H1 (cell line): ENCODE measurements around the gene RABGGTA. TPM values are rescaled to one million over a fixed set of nuclear protein-coding genes. Genes with fewer than 3 reads are reported as not detected.

Source experiments
- CTCF ChIA-PET: fragments of 300-600 bp; sonication (Branson Sonifier 250); formaldehyde crosslinking; loops from one replicate; lab custom pipeline; 2021; ENCODE audit not compliant: partially characterized antibody; lab: Charles Lee
- POLR2A ChIA-PET: fragments of 300-600 bp; sonication (Branson Sonifier 250); formaldehyde crosslinking; loops from one replicate; lab custom pipeline; 2021; ENCODE audit warnings: inconsistent platforms; ENCODE audit not compliant: partially characterized antibody; lab: Charles Lee
- DNase-seq, 2 experiments: peaks; one replicate each; pipeline versions ENCODE4 v3.0.0 to v3.0.0-alpha.2; 2010 to 2022; ENCODE audit warnings: low spot score in 2 of 2, low read depth in 1 of 2, mixed read lengths in 1 of 2
- FAIRE-seq: peaks from 2 replicates; lab custom pipeline; 2011; peaks lifted over from hg19 to GRCh38; lab: Jason Lieb, UNC
- H2AFZ ChIP-seq: 2 replicates; pipeline ENCODE4 v1.8.1; 2012; ENCODE audit warnings: low read length, inconsistent platforms
- H2AK5ac ChIP-seq: 2 replicates; pipeline ENCODE4 v1.6.1; 2013; ENCODE audit warnings: low read depth, low read length
- H2BK120ac ChIP-seq: replicated peaks from 2 replicates; pipeline ENCODE3; 2013; ENCODE audit warnings: low read depth, low read length, inconsistent platforms
- H2BK12ac ChIP-seq: 2 replicates; pipeline ENCODE4 v1.6.1; 2013; ENCODE audit warnings: low read depth, low read length
- H2BK15ac ChIP-seq: 2 replicates; pipeline ENCODE4 v1.6.1; 2013; ENCODE audit warnings: low read length
- H2BK20ac ChIP-seq: 2 replicates; pipeline ENCODE4 v1.6.1; 2013; ENCODE audit warnings: low read length
- H2BK5ac ChIP-seq: 2 replicates; pipeline ENCODE4 v1.6.1; 2013; ENCODE audit warnings: low read depth, low read length
- H3K14ac ChIP-seq: 2 replicates; pipeline ENCODE4 v1.6.1; 2013; ENCODE audit warnings: inconsistent platforms; ENCODE audit not compliant: insufficient read length
- H3K18ac ChIP-seq: 2 replicates; pipeline ENCODE4 v1.6.1; 2013; ENCODE audit warnings: low read length; ENCODE audit errors: extremely low read depth
- H3K23ac ChIP-seq: 2 replicates; pipeline ENCODE4 v1.6.1; 2013; ENCODE audit warnings: inconsistent platforms; ENCODE audit not compliant: insufficient read length
- H3K23me2 ChIP-seq: 2 replicates; pipeline ENCODE4 v1.6.1; 2013; ENCODE audit warnings: low read depth, low read length
- H3K27ac ChIP-seq: 2 replicates; pipeline ENCODE4 v1.6.1; 2011; ENCODE audit warnings: low read depth, low read length, inconsistent platforms
- H3K27me3 ChIP-seq, 4 experiments: replicated peaks in 1 of 4; 1 replicate in 1 of 4; 2 replicates in 3 of 4; pipeline versions ENCODE4 v1.6.1 to v1.8.1; 2011 to 2013; ENCODE audit warnings: low read length in 3 of 4, mild to moderate bottlenecking in 3 of 4, inconsistent platforms in 2 of 4, mixed read lengths in 2 of 4, moderate library complexity in 1 of 4; ENCODE audit not compliant: control insufficient read depth in 3 of 4, insufficient read depth in 3 of 4; ENCODE audit errors: extremely low read depth in 1 of 4
- H3K36me3 ChIP-seq, 4 experiments: 2 replicates each; pipeline versions ENCODE4 v1.6.1 to v1.8.1; 2011 to 2013; ENCODE audit warnings: mild to moderate bottlenecking in 4 of 4, low read length in 3 of 4, moderate library complexity in 2 of 4, control low read depth in 1 of 4, inconsistent platforms in 1 of 4; ENCODE audit not compliant: insufficient read depth in 4 of 4, control insufficient read depth in 2 of 4
- H3K4ac ChIP-seq: replicated peaks from 2 replicates; pipeline ENCODE3; 2013; ENCODE audit warnings: low read length, low read depth, mixed read lengths, inconsistent platforms; ENCODE audit not compliant: insufficient read length
- H3K4me1 ChIP-seq, 4 experiments: replicated peaks in 1 of 4; 1 replicate in 1 of 4; 2 replicates in 3 of 4; pipeline versions ENCODE4 v1.6.1 to v1.8.1; 2011 to 2013; ENCODE audit warnings: low read length in 3 of 4, inconsistent platforms in 2 of 4, mixed read lengths in 1 of 4; ENCODE audit not compliant: insufficient read depth in 4 of 4, control insufficient read depth in 3 of 4
- H3K4me2 ChIP-seq, 2 experiments: 2 replicates each; pipeline versions ENCODE4 v1.6.1 to v1.8.1; 2011 to 2013; ENCODE audit warnings: low read depth in 2 of 2, low read length in 2 of 2, control low read depth in 1 of 2, inconsistent platforms in 1 of 2, mild to moderate bottlenecking in 1 of 2; ENCODE audit not compliant: insufficient read depth in 1 of 2
- H3K4me3 ChIP-seq, 4 experiments: fragments of 200-600, 300-600 bp in 1 of 4; sonication (generic), shearing (Covaris generic), sonication (Bioruptor Twin) in 1 of 4; 2 replicates each; pipeline versions ENCODE4 v1.5.1 to v1.8.1; 2011 to 2016; ENCODE audit warnings: low read length in 4 of 4, low read depth in 3 of 4, control low read depth in 2 of 4, inconsistent platforms in 2 of 4, mild to moderate bottlenecking in 2 of 4, mixed read lengths in 1 of 4, moderate library complexity in 1 of 4; ENCODE audit not compliant: insufficient read depth in 2 of 4; ENCODE audit errors: extremely low read depth in 1 of 4
- H3K56ac ChIP-seq: replicated peaks from 2 replicates; pipeline ENCODE3; 2013; ENCODE audit warnings: low read depth, mild to moderate bottlenecking, mixed read lengths, low read length, inconsistent platforms; ENCODE audit not compliant: insufficient read length
- H3K79me1 ChIP-seq: 2 replicates; pipeline ENCODE4 v1.6.1; 2013; ENCODE audit warnings: low read depth, low read length, control low read depth
- H3K79me2 ChIP-seq, 2 experiments: 2 replicates each; pipeline versions ENCODE4 v1.6.1 to v1.8.1; 2012 to 2013; ENCODE audit warnings: low read length in 2 of 2, mild to moderate bottlenecking in 2 of 2, inconsistent platforms in 1 of 2; ENCODE audit not compliant: insufficient read depth in 2 of 2, control insufficient read depth in 1 of 2
- H3K9ac ChIP-seq, 4 experiments: replicated peaks in 1 of 4; 1 replicate in 1 of 4; 2 replicates in 3 of 4; pipeline versions ENCODE4 v1.6.1 to v1.8.1; 2011 to 2013; ENCODE audit warnings: low read depth in 3 of 4, low read length in 3 of 4, control low read depth in 2 of 4, mild to moderate bottlenecking in 2 of 4, moderate library complexity in 2 of 4, inconsistent platforms in 1 of 4; ENCODE audit errors: extremely low read depth in 1 of 4
- H3K9me3 ChIP-seq, 2 experiments: 2 replicates each; pipeline versions ENCODE4 v1.6.1 to v1.8.1; 2012 to 2013; ENCODE audit warnings: mild to moderate bottlenecking in 2 of 2, moderate library complexity in 2 of 2, control low read depth in 1 of 2, inconsistent platforms in 1 of 2, low read depth in 1 of 2, low read length in 1 of 2, mixed read lengths in 1 of 2; ENCODE audit not compliant: insufficient read depth in 2 of 2
- H4K20me1 ChIP-seq, 2 experiments: replicated peaks in 1 of 2; 2 replicates each; pipeline versions ENCODE3 to v1.8.1; 2011 to 2013; ENCODE audit warnings: inconsistent platforms in 2 of 2, low read length in 2 of 2, mild to moderate bottlenecking in 1 of 2; ENCODE audit not compliant: insufficient read depth in 2 of 2, control insufficient read depth in 1 of 2
- H4K5ac ChIP-seq: 2 replicates; pipeline ENCODE4 v1.6.1; 2013; ENCODE audit warnings: low read length, low read depth, mixed read lengths, inconsistent platforms; ENCODE audit not compliant: insufficient read length
- H4K8ac ChIP-seq: 2 replicates; pipeline ENCODE4 v1.8.0; 2013; ENCODE audit warnings: mild to moderate bottlenecking, moderate library complexity, low read length, inconsistent platforms; ENCODE audit not compliant: insufficient read depth; ENCODE audit errors: extremely low read depth
- H4K91ac ChIP-seq: replicated peaks from 2 replicates; pipeline ENCODE3; 2013; ENCODE audit warnings: low read length, mixed read lengths, inconsistent platforms; ENCODE audit not compliant: insufficient read length
- GABPA ChIP-seq: IDR thresholded peaks from 2 replicates; pipeline ENCODE4 v1.6.1; 2011; ENCODE audit warnings: mild to moderate bottlenecking, low read length, moderate library complexity, borderline replicate concordance; ENCODE audit not compliant: insufficient read depth
- WGBS, 2 experiments: shearing (Covaris generic) in 1 of 2; methylation state at CpG; one replicate each; pipeline versions ENCODE4 v1.1.6 to v1.1.7; 2013 to 2015; ENCODE audit warnings: low lambda C conversion rate in 2 of 2, mixed read lengths in 2 of 2, inconsistent platforms in 1 of 2, low coverage in 1 of 2, missing lambda C conversion rate in 1 of 2; ENCODE audit not compliant: insufficient replicate concordance in 2 of 2, insufficient coverage in 1 of 2, insufficient read length in 1 of 2; ENCODE audit errors: extremely low coverage in 1 of 2, missing lambda C conversion rate in 1 of 2; 5-methylcytosine and 5-hydroxymethylcytosine counted together
- polyA plus RNA-seq, 7 experiments: library from polyadenylated mRNA; depleted of rRNA in 3 of 7; stranded (reverse) in 5 of 7; unstranded in 2 of 7; fragments of >200 nt in 5 of 7; fragments of 200-250 nt in 2 of 7; gene quantifications; 1 replicate in 5 of 7; 2 replicates in 1 of 7; 4 replicates in 1 of 7; pipeline versions ENCODE4 v1.2.1 to v1.2.3, GENCODE V29; 2011 to 2013; ENCODE audit warnings: missing spikeins in 2 of 7, mixed read lengths in 2 of 7
- total RNA-seq: library from RNA; stranded (reverse); fragmentation: NEBNext Ultra II Directional; extraction: Animal tissue kit (Norgen Biotek cat#: 25700); gene quantifications from 2 replicates; pipeline ENCODE4 v1.2.1, GENCODE V29; 2021

The RABGGTA gene
- total and polyA plus RNA-seq, 2 of the 8 experiments (the other 6 are each of a cell fraction or from before 2014, with no cell fraction given): 16.0 to 49.8 TPM

GRCh38 chr14:24255931-24256711, 15.3 kb downstream of the RABGGTA start:
- H2BK15ac ChIP-seq: no peak overlapping the region
- WGBS, 2 experiments: 82% methylated on average over 12 of the region's 12 CpGs; no CpG with 5 or more reads in 1 of the 2 experiments
- H4K8ac ChIP-seq: no peak overlapping the region
- H2BK120ac ChIP-seq: no peak overlapping the region
- no peak overlapping the region for H4K5ac ChIP-seq
- no peaks in the 10 kb centered on the region; a peak in 1 of 7 replicates for H3K4me1 ChIP-seq
- H3K27ac ChIP-seq: no peak overlapping the region
- no peak overlapping the region for H3K4me3 ChIP-seq
- H3K4ac ChIP-seq: no peak overlapping the region
- no peaks in the 10 kb centered on the region for H3K23me2 ChIP-seq
- H3K79me1 ChIP-seq: no peaks in the 10 kb centered on the region
- H3K27me3 ChIP-seq: no peaks in the 10 kb centered on the region; a peak in 1 of 7 replicates
- H4K91ac ChIP-seq: no peak overlapping the region
- H3K4me2 ChIP-seq: no peak overlapping the region
- peaks cover 0 to 2% of the 10 kb centered on the region in 2 experiments for H4K20me1 ChIP-seq
- no peak for FAIRE-seq
- H3K18ac ChIP-seq: no peak overlapping the region
- ChIA-PET POLR2A (interaction anchor here (0.6 to 2.7 kb wide), 5 partner anchors 10 to 1094 kb away, joined by 3 to 10 read pairs (median 4); partner anchors contain the start of gene RABGGTA), CTCF (interaction anchor here (0.6 to 6.0 kb wide), 9 partner anchors 8 to 145 kb away, joined by 3 to 63 read pairs (median 3); partner anchors contain the start of genes DHRS1, NOP9, RABGGTA and TINF2)
- no peak overlapping the region for H3K23ac ChIP-seq
- H2BK5ac ChIP-seq: no peak overlapping the region
- H3K56ac ChIP-seq: no peak overlapping the region
- no peaks in the 10 kb centered on the region for H3K9me3 ChIP-seq
- H3K79me2 ChIP-seq: no peaks in the 10 kb centered on the region
- H2AFZ ChIP-seq: no peak overlapping the region
- DNase-seq: no peak
- no peaks in the 10 kb centered on the region for H3K36me3 ChIP-seq
- H3K9ac ChIP-seq: no peak overlapping the region
- H2AK5ac ChIP-seq: no peak overlapping the region
- H2BK20ac ChIP-seq: no peak overlapping the region
- no peak overlapping the region for H2BK12ac ChIP-seq
- H3K14ac ChIP-seq: no peak overlapping the region
- TF ChIP-seq GABPA: no peak
- TF ChIP-seq, all 59 proteins: peak for 0
